NK-92 (cell line): ENCODE results near the gene RACK1.
"Not testable (repeated sequence)": the region's sequence is repeated elsewhere in the genome, so short reads cannot be mapped to it uniquely, and the experiment has no call there.

Experiments
- DNase-seq: peaks from one replicate; lab custom pipeline; 2025; ENCODE audit not compliant: unreplicated experiment; lab: John Stamatoyannopoulos, UW

The RACK1 gene

GRCh38 chr5:181217111-181217802 is 26.4 kb downstream of the RACK1 start:
- no peak for DNase-seq

GRCh38 chr5:181215997-181216989 is 27.4 kb downstream of the RACK1 start:
- no peak for DNase-seq

- not testable (repeated sequence) for DNase-seq
Observed at GRCh38 chr5:181214249-181214648, 29.5 kb downstream of the RACK1 start.

- DNase-seq: no peak
Observed at GRCh38 chr5:181212934-181213333, 30.8 kb downstream of the RACK1 start.

- DNase-seq: no peak
Observed at GRCh38 chr5:181212080-181212479, 31.6 kb downstream of the RACK1 start.

GRCh38 chr5:181211208-181211607 is 32.5 kb downstream of the RACK1 start:
- DNase-seq: no peak

GRCh38 chr5:181210698-181211097 is 33.0 kb downstream of the RACK1 start:
- DNase-seq: not testable (repeated sequence)

GRCh38 chr5:181210148-181210547 is 33.6 kb downstream of the RACK1 start:
- not testable (repeated sequence) for DNase-seq

- not testable (repeated sequence) for DNase-seq
Observed at GRCh38 chr5:181209006-181209405, 34.7 kb downstream of the RACK1 start.

- DNase-seq: no peak
Observed at GRCh38 chr5:181207960-181208253, 35.8 kb downstream of the RACK1 start.

- DNase-seq: no peak
Observed at GRCh38 chr5:181207214-181207959, 36.3 kb downstream of the RACK1 start.

- no peak for DNase-seq
Observed at GRCh38 chr5:181205761-181206649, 37.7 kb downstream of the RACK1 start.

- DNase-seq: no peak
Observed at GRCh38 chr5:181204826-181205760, 38.6 kb downstream of the RACK1 start, which contains the start of gene TRIM7. Gene TRIM7, minus strand, starts transcription at chr5:181205196. Its CDS starts 86 bp downstream, at chr5:181205110.

GRCh38 chr5:181204113-181204825 is 39.4 kb downstream of the RACK1 start:
- no peak for DNase-seq

- DNase-seq: no peak
Observed at GRCh38 chr5:181203777-181204112, 40.0 kb downstream of the RACK1 start.

GRCh38 chr5:181203093-181203711 is 40.5 kb downstream of the RACK1 start:
- DNase-seq: no peak

- no peak for DNase-seq
Observed at GRCh38 chr5:181200816-181201215, 42.9 kb downstream of the RACK1 start.

GRCh38 chr5:181199881-181200638 is 43.6 kb downstream of the RACK1 start:
- no peak for DNase-seq
